ENCODE data around the gene PRMT7. TPM values are rescaled to one million over a fixed set of nuclear protein-coding genes. Genes with fewer than 3 reads are reported as not detected.
"Not testable (repeated sequence)": the region's sequence is repeated elsewhere in the genome, so short reads cannot be mapped to it uniquely, and the experiment has no call there.

The PRMT7 gene
- polyA plus RNA-seq, 1 donor from 2014 or later, result 203 TPM

- Histone ChIP-seq H3F3A (ENCODE audit: insufficient read depth, low read length, poor library complexity, severe bottlenecking) (no peaks in the 10 kb centered on the region), H3K27ac (ENCODE audit: low read length) (no peak overlapping the region), H3K4me2 (ENCODE audit: low read length) (no peak overlapping the region), H3K27me3 (ENCODE audit: insufficient read depth, low read depth, low read length) (no peaks in the 10 kb centered on the region), H2AFZ (ENCODE audit: low read depth, low read length) (no peak overlapping the region), H3K4me3 (ENCODE audit: low read length) (no peak overlapping the region), H3K36me3 (ENCODE audit: insufficient read depth, low read length) (peaks cover 4% of the 10 kb centered on the region), H3K9me2 (ENCODE audit: insufficient read depth, low read length) (no peaks in the 10 kb centered on the region), H3K9me3 (ENCODE audit: low read length) (no peaks in the 10 kb centered on the region), H3K9ac (ENCODE audit: low read length) (no peak overlapping the region), H4K20me1 (ENCODE audit: insufficient read depth) (no peaks in the 10 kb centered on the region), H3K79me2 (replicated peaks; ENCODE audit: insufficient read depth, low read length) (no peaks in the 10 kb centered on the region)
- TF ChIP-seq TAF1 (IDR thresholded peaks at IDR 0.05; ENCODE audit: low read depth) (no peak), EZH2 (IDR thresholded peaks at IDR 0.05; ENCODE audit: borderline replicate concordance, insufficient read depth, low read length, poor library complexity, severe bottlenecking) (no peak), SMC3 (conservative IDR thresholded peaks at IDR 0.05; ENCODE audit: poor library complexity) (no peak), RAD21 (conservative IDR thresholded peaks at IDR 0.05) (no peak)
These were observed 23.3 kb upstream of the PRMT7 start for GRCh38 chr16:68287276-68288251.

- no peak for TF ChIP-seq SMC3 (conservative IDR thresholded peaks at IDR 0.05; ENCODE audit: poor library complexity)
- TF ChIP-seq MXI1 (conservative IDR thresholded peaks at IDR 0.05; ENCODE audit: poor library complexity, severe bottlenecking), result no peak
- no peak for TF ChIP-seq TAF1 (IDR thresholded peaks at IDR 0.05; ENCODE audit: low read depth)
- no peak for TF ChIP-seq REST (IDR thresholded peaks at IDR 0.05; ENCODE audit: borderline replicate concordance)
- TF ChIP-seq EP300 (conservative IDR thresholded peaks at IDR 0.05; ENCODE audit: poor library complexity, severe bottlenecking), result no peak
- no peak for TF ChIP-seq EZH2 (IDR thresholded peaks at IDR 0.05; ENCODE audit: borderline replicate concordance, insufficient read depth, low read length, poor library complexity, severe bottlenecking)
- TF ChIP-seq POLR2AphosphoS5 (IDR thresholded peaks at IDR 0.05), result no peak
- TF ChIP-seq CTCF (IDR thresholded peaks at IDR 0.05; ENCODE audit: poor library complexity, severe bottlenecking), result no peak
- TF ChIP-seq RAD21 (conservative IDR thresholded peaks at IDR 0.05), result no peak
- Histone ChIP-seq H4K20me1 (ENCODE audit: insufficient read depth) (no peaks in the 10 kb centered on the region), H3K9me3 (ENCODE audit: low read length) (no peaks in the 10 kb centered on the region), H3K4me2 (ENCODE audit: low read length) (no peak overlapping the region), H2AFZ (ENCODE audit: low read depth, low read length) (no peak overlapping the region), H3F3A (ENCODE audit: insufficient read depth, low read length, poor library complexity, severe bottlenecking) (no peaks in the 10 kb centered on the region), H3K9ac (ENCODE audit: low read length) (no peak overlapping the region), H3K36me3 (ENCODE audit: insufficient read depth, low read length) (peaks cover 4% of the 10 kb centered on the region), H3K27ac (ENCODE audit: low read length) (no peak overlapping the region), H3K4me3 (ENCODE audit: low read length) (no peak overlapping the region), H3K27me3 (ENCODE audit: insufficient read depth, low read depth, low read length) (no peaks in the 10 kb centered on the region), H3K79me2 (replicated peaks; ENCODE audit: insufficient read depth, low read length) (no peaks in the 10 kb centered on the region), H3K9me2 (ENCODE audit: insufficient read depth, low read length) (no peaks in the 10 kb centered on the region)
These were observed 22.6 kb upstream of the PRMT7 start for GRCh38 chr16:68288252-68288650.

GRCh38 chr16:68288796-68289195 is 22.0 kb upstream of the PRMT7 start:
- not testable (repeated sequence) for H3K36me3 ChIP-seq (ENCODE audit: insufficient read depth, low read length); H3K27me3 ChIP-seq (ENCODE audit: insufficient read depth, low read depth, low read length)

More at GRCh38 chr16:68288796-68289195, 22.0 kb upstream of the PRMT7 start:
- H3K4me2 ChIP-seq (ENCODE audit: low read length); H3K9me2 ChIP-seq (ENCODE audit: insufficient read depth, low read length); H3K4me3 ChIP-seq (ENCODE audit: low read length); H3K9ac ChIP-seq (ENCODE audit: low read length); H3F3A ChIP-seq (ENCODE audit: insufficient read depth, low read length, poor library complexity, severe bottlenecking); H2AFZ ChIP-seq (ENCODE audit: low read depth, low read length); H3K9me3 ChIP-seq (ENCODE audit: low read length); H4K20me1 ChIP-seq (ENCODE audit: insufficient read depth); H3K79me2 ChIP-seq (replicated peaks; ENCODE audit: insufficient read depth, low read length); H3K27ac ChIP-seq (ENCODE audit: low read length): not testable (repeated sequence)
